Osteoblast (primary cell): ENCODE results near the gene PNPO. TPM values are rescaled to one million over a fixed set of nuclear protein-coding genes. Genes with fewer than 3 reads are reported as not detected.
"Not testable (repeated sequence)": the region's sequence is repeated elsewhere in the genome, so short reads cannot be mapped to it uniquely, and the experiment has no call there.

Source experiments
- DNase-seq: peaks from one replicate; pipeline ENCODE4 v3.0.0; 2011; ENCODE audit warnings: low spot score, mixed read lengths; ENCODE audit not compliant: insufficient read length; ENCODE audit errors: missing footprints
- H2AFZ ChIP-seq: 2 replicates; pipeline ENCODE4 v1.6.0; 2011; ENCODE audit warnings: mild to moderate bottlenecking, low read length
- H3K27ac ChIP-seq: 2 replicates; pipeline ENCODE4 v1.5.1; 2011; ENCODE audit warnings: mild to moderate bottlenecking, low read depth, low read length, moderate library complexity
- H3K27me3 ChIP-seq: 2 replicates; pipeline ENCODE4 v1.6.0; 2012; ENCODE audit warnings: mild to moderate bottlenecking, control low read depth, inconsistent platforms, low read length, moderate library complexity; ENCODE audit not compliant: insufficient read depth
- H3K36me3 ChIP-seq: 2 replicates; pipeline ENCODE4 v1.5.1; 2011; ENCODE audit warnings: mild to moderate bottlenecking, low read length, control low read depth, moderate library complexity; ENCODE audit not compliant: insufficient read depth
- H3K4me1 ChIP-seq: 2 replicates; pipeline ENCODE4 v1.5.1; 2011; ENCODE audit warnings: mild to moderate bottlenecking, low read length, control low read depth, moderate library complexity; ENCODE audit not compliant: insufficient read depth
- H3K4me2 ChIP-seq: 2 replicates; pipeline ENCODE4 v1.6.0; 2011; ENCODE audit warnings: mild to moderate bottlenecking, low read length; ENCODE audit not compliant: insufficient read depth
- H3K4me3 ChIP-seq: fragments of 200-600 bp; sonication (generic); 3 replicates; pipeline ENCODE4 v1.5.1; 2012; ENCODE audit warnings: mild to moderate bottlenecking, low read length, inconsistent platforms; ENCODE audit not compliant: insufficient read depth
- H3K79me2 ChIP-seq: 2 replicates; pipeline ENCODE4 v1.6.0; 2012; ENCODE audit warnings: mild to moderate bottlenecking, low read length, control low read depth, inconsistent platforms; ENCODE audit not compliant: insufficient read depth
- H3K9me3 ChIP-seq: 2 replicates; pipeline ENCODE4 v1.5.1; 2011; ENCODE audit warnings: low read depth, low read length, control low read depth
- H4K20me1 ChIP-seq: 2 replicates; pipeline ENCODE4 v1.6.0; 2012; ENCODE audit warnings: mild to moderate bottlenecking, low read length, control low read depth; ENCODE audit not compliant: insufficient read depth
- total RNA-seq: library from RNA; depleted of rRNA; stranded (reverse); fragments of >200 nt; gene quantifications from 2 replicates; pipeline ENCODE4 v1.2.3, GENCODE V29; 2012
- TF ChIP-seq, protein P1 (sequence below): IDR thresholded peaks from 2 replicates; pipeline ENCODE4 v1.5.1; 2011; ENCODE audit warnings: mild to moderate bottlenecking, low read depth, low read length, moderate library complexity; ENCODE audit errors: extremely low read depth

Gene PNPO
- total RNA-seq, 1 donor: 31.5 TPM

DNA sequence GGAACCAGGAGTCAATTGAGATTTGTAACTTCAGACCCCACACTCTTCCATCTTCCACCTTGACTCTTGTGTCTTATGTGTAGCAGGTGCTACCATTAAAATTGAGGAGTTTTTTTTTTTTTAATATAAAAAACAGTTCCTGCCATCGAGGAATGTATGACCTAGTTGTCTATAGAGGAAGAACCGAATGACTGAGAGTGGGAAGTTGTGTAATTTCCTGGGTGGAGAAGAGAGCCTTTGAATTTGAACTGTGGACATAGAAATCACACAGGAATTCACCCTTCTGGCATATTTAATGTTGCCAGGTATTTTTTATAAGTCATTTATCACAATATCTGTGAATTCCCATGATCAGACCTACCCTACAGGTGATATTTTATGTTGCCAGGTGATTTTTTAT, 23.4 kb upstream of the PNPO start:
- no peaks in the 10 kb centered on the region for H3K79me2 ChIP-seq
- H3K4me3 ChIP-seq: no peak overlapping the region
- H3K27me3 ChIP-seq: no peaks in the 10 kb centered on the region
- H3K4me2 ChIP-seq: no peak overlapping the region
- peaks cover 2% of the 10 kb centered on the region for H4K20me1 ChIP-seq
- H3K9me3 ChIP-seq: no peaks in the 10 kb centered on the region
- no peak overlapping the region for H3K27ac ChIP-seq
- H2AFZ ChIP-seq: no peak overlapping the region
- no peaks in the 10 kb centered on the region for H3K4me1 ChIP-seq
- H3K36me3 ChIP-seq: peaks cover 12% of the 10 kb centered on the region
- TF ChIP-seq, protein P1, sequence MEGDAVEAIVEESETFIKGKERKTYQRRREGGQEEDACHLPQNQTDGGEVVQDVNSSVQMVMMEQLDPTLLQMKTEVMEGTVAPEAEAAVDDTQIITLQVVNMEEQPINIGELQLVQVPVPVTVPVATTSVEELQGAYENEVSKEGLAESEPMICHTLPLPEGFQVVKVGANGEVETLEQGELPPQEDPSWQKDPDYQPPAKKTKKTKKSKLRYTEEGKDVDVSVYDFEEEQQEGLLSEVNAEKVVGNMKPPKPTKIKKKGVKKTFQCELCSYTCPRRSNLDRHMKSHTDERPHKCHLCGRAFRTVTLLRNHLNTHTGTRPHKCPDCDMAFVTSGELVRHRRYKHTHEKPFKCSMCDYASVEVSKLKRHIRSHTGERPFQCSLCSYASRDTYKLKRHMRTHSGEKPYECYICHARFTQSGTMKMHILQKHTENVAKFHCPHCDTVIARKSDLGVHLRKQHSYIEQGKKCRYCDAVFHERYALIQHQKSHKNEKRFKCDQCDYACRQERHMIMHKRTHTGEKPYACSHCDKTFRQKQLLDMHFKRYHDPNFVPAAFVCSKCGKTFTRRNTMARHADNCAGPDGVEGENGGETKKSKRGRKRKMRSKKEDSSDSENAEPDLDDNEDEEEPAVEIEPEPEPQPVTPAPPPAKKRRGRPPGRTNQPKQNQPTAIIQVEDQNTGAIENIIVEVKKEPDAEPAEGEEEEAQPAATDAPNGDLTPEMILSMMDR: no peak
- no peak for DNase-seq

DNA sequence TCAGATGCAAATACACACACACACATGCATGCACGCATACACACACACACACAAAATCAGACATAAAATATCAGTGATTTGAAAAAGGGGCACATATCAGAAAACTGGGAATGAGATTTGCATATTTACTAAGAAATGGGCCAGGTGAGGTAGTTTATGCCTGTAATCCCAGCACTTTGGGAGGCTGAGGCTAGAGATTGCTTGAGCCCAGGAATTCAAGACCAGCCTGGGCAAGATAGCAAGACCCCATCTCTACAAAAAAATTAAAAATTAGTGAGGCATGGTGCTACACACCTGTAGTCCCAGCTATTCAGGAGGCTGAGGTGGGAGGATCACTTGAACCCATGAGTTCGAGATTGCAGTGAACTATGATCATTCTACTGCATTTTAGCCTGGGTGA, 22.4 kb upstream of the PNPO start:
- Histone ChIP-seq H3K27me3 (no peaks in the 10 kb centered on the region), H3K79me2 (no peaks in the 10 kb centered on the region), H2AFZ (no peak overlapping the region), H3K4me3 (no peak overlapping the region), H3K27ac (no peak overlapping the region), H3K9me3 (no peaks in the 10 kb centered on the region), H3K4me2 (no peak overlapping the region), H4K20me1 (peaks cover 2% of the 10 kb centered on the region), H3K4me1 (no peaks in the 10 kb centered on the region), H3K36me3 (peaks cover 19% of the 10 kb centered on the region)
- TF ChIP-seq, protein P1: no peak
- DNase-seq: no peak

DNA sequence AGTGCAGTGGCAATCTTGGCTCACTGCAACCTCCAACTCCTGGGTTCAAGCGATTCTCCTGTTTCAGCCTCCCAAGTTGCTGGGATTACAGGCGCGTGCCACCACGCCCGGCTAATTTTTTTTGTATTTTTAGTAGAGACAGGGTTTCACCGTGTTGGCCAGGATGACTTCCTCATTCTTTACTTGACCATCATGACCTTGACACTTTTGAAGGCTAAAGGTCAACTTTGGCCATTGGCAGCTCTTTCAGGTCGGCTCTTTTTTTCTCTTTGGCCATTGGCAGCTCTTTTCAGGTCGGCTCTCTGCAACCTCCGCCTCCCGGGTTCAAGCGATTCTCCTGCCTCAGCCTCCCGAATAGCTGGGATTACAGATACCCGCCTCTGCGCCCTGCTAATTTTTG, 21.5 kb upstream of the PNPO start:
- DNase-seq, H3K4me1 ChIP-seq, H3K27ac ChIP-seq, H3K4me3 ChIP-seq, H3K4me2 ChIP-seq, H3K79me2 ChIP-seq, H2AFZ ChIP-seq, H4K20me1 ChIP-seq, H3K27me3 ChIP-seq, H3K9me3 ChIP-seq: not testable (repeated sequence)
- H3K36me3 ChIP-seq: peaks cover 28% of the 10 kb centered on the region

DNA sequence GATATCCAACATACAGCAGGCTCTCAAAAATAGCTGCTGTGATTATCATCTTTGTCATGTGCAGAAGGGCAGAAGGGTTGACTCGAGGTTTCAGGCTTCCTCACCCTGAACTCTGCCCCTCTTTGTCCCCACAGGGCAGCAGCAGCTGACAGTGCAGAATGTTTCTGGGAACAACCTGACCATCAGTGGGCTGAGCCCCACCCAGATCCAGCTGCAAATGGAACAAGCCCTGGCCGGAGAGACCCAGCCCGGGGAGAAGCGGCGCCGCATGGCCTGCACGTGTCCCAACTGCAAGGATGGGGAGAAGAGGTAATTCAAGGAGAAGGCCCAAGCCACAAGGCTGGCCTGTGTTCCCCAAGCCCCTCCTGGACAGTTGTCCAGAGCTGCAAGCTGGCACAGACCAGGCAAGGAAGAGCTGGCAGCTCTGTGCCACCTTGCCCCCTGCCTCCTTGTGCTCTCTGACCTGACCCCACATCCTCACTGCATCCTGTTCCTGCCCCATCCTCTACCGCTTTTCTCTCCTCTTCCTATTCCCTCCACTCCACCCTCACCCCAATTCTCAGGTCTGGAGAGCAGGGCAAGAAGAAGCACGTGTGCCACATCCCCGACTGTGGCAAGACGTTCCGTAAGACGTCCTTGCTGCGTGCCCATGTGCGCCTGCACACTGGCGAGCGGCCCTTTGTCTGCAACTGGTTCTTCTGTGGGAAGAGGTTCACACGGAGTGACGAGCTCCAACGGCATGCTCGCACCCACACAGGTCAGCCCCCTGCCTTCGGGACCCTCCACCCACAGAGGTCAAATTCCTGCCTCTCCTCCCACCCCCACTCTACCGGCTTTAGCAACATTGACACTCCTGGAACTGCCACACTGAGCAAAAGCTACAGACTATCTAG, 16.3 kb upstream of the PNPO start:
- H3K4me3 ChIP-seq: no peak overlapping the region
- TF ChIP-seq, protein P1: no peak
- H3K79me2 ChIP-seq: no peaks in the 10 kb centered on the region
- no peaks in the 10 kb centered on the region for H3K4me1 ChIP-seq
- no peak for DNase-seq
- peaks cover 44% of the 10 kb centered on the region for H3K36me3 ChIP-seq
- H3K27me3 ChIP-seq: no peaks in the 10 kb centered on the region
- H3K4me2 ChIP-seq: no peak overlapping the region
- no peaks in the 10 kb centered on the region for H4K20me1 ChIP-seq
- H3K27ac ChIP-seq: no peak overlapping the region
- no peak overlapping the region for H2AFZ ChIP-seq
- H3K9me3 ChIP-seq: no peaks in the 10 kb centered on the region
